Hematopoietic multipotent progenitor cell (in vitro differentiated cells): Measurements from ENCODE around the gene BAIAP2. TPM values are rescaled to one million over a fixed set of nuclear protein-coding genes. Genes with fewer than 3 reads are reported as not detected.

Experiments
- DNase-seq, 3 donors: peaks; one replicate each; pipeline ENCODE4 v3.0.0-alpha.2; 2011 to 2015; ENCODE audit warnings: low read depth in 2 of 3, low spot score in 2 of 3
- total RNA-seq: library from RNA; depleted of rRNA; stranded (reverse); fragments of >200 nt; gene quantifications from one replicate; pipeline ENCODE4 v1.2.3, GENCODE V29; 2012

BAIAP2 gene
- total RNA-seq, 1 donor, result 5.1 TPM

- DNase-seq, result no peak
Observed at GRCh38 chr17:81120695-81121621, 86.0 kb downstream of the BAIAP2 start.

- DNase-seq, result no peak
Observed at GRCh38 chr17:81121841-81122733, 87.1 kb downstream of the BAIAP2 start.

- no peak for DNase-seq
Observed at GRCh38 chr17:81123052-81124048, 88.4 kb downstream of the BAIAP2 start.

- DNase-seq, result no peak
Observed at GRCh38 chr17:81124377-81124776, 89.4 kb downstream of the BAIAP2 start.

GRCh38 chr17:81125573-81126081 lies 90.7 kb downstream of the BAIAP2 start:
- DNase-seq, result no peak

GRCh38 chr17:81126281-81127132 lies 91.6 kb downstream of the BAIAP2 start:
- DNase-seq, result no peak

- no peak for DNase-seq
Observed at GRCh38 chr17:81127133-81127455, 92.1 kb downstream of the BAIAP2 start.

GRCh38 chr17:81127526-81128177 lies 92.7 kb downstream of the BAIAP2 start:
- DNase-seq, result no peak

GRCh38 chr17:81128338-81128737 lies 93.4 kb downstream of the BAIAP2 start:
- DNase-seq, result no peak

- no peak for DNase-seq
Observed at GRCh38 chr17:81128774-81129173, 93.8 kb downstream of the BAIAP2 start.

GRCh38 chr17:81129289-81129688 lies 94.3 kb downstream of the BAIAP2 start:
- no peak for DNase-seq

- no peak for DNase-seq
Observed at GRCh38 chr17:81129711-81130367, 94.9 kb downstream of the BAIAP2 start.

GRCh38 chr17:81130385-81131361 lies 95.7 kb downstream of the BAIAP2 start:
- DNase-seq, result no peak

GRCh38 chr17:81131486-81132196 lies 96.7 kb downstream of the BAIAP2 start:
- no peak for DNase-seq

GRCh38 chr17:81132197-81132540 lies 97.2 kb downstream of the BAIAP2 start:
- DNase-seq, result no peak
